Spleen (tissue), 11 donors: ENCODE measurements around the gene ENTPD2. TPM values are rescaled to one million over a fixed set of nuclear protein-coding genes. Genes with fewer than 3 reads are reported as not detected.
A peak's percentile ranks its signal among the peaks of the same experiment; 100 is the strongest.

Experiments used
- DNase-seq: peaks from one replicate; pipeline ENCODE4 v3.0.0-alpha.2; 2020
- H3K27ac ChIP-seq, 8 donors: fragments of 200-600 bp; sonication (generic) in 7 of 8; 1 replicate in 4 of 8; 2 replicates in 4 of 8; pipeline versions ENCODE4 v1.5.0 to v1.8.0; 2016 to 2021; ENCODE audit warnings: inconsistent platforms in 4 of 8, mild to moderate bottlenecking in 4 of 8, moderate library complexity in 1 of 8
- H3K27me3 ChIP-seq, 7 donors: fragments of 200-600 bp; sonication (generic) in 6 of 7; replicated peaks in 1 of 7; 1 replicate in 4 of 7; 2 replicates in 3 of 7; pipeline versions ENCODE4 v1.5.0 to v1.8.0; 2016 to 2021; ENCODE audit warnings: inconsistent platforms in 3 of 7, mild to moderate bottlenecking in 1 of 7
- H3K36me3 ChIP-seq, 6 donors: fragments of 200-600 bp; sonication (generic) in 5 of 6; 1 replicate in 4 of 6; 2 replicates in 2 of 6; pipeline versions ENCODE4 v1.5.0 to v1.8.0; 2016 to 2021; ENCODE audit warnings: inconsistent platforms in 2 of 6
- H3K4me1 ChIP-seq, 6 donors: fragments of 200-600 bp; sonication (generic) in 5 of 6; 1 replicate in 3 of 6; 2 replicates in 3 of 6; pipeline versions ENCODE4 v1.5.0 to v1.8.0; 2016 to 2021; ENCODE audit warnings: inconsistent platforms in 3 of 6
- H3K4me3 ChIP-seq, 8 donors: fragments of 200-600 bp; sonication (generic) in 7 of 8; 1 replicate in 4 of 8; 2 replicates in 4 of 8; pipeline versions ENCODE4 v1.5.0 to v1.8.0; 2016 to 2021; ENCODE audit warnings: inconsistent platforms in 4 of 8, mild to moderate bottlenecking in 4 of 8, moderate library complexity in 2 of 8
- H3K9me3 ChIP-seq, 8 donors: fragments of 200-600 bp; sonication (generic) in 7 of 8; 1 replicate in 4 of 8; 2 replicates in 4 of 8; pipeline versions ENCODE4 v1.5.0 to v1.8.0; 2016 to 2021; ENCODE audit warnings: inconsistent platforms in 4 of 8
- POLR2A ChIP-seq, 3 donors: fragments of 450-650 bp; IDR thresholded peaks; one replicate each; pipeline ENCODE4 v1.5.1; 2017; ENCODE audit warnings: antibody characterized with exemption in 3 of 3, mild to moderate bottlenecking in 1 of 3
- POLR2AphosphoS5 ChIP-seq, 3 donors: sonication (generic); formaldehyde crosslinking; IDR thresholded peaks; one replicate each; pipeline ENCODE4 v1.5.1; 2017; ENCODE audit warnings: antibody characterized with exemption in 3 of 3
- WGBS, 5 donors: extraction: QIAGEN DNeasy Blood & Tissue Kit in 3 of 5; methylation state at CpG; one replicate each; pipeline versions ENCODE4 v1.1.5 to v1.1.7; 2013 to 2018; 5-methylcytosine and 5-hydroxymethylcytosine counted together
- intact Hi-C: fragments of 100-400 bp; cut with DNase I; formaldehyde crosslinking; loops from one replicate; pipeline ENCODE4 v1.15.0; 2023; ENCODE audit warnings: low total_unique reads
- polyA plus RNA-seq, 3 donors: library from polyadenylated mRNA; stranded (reverse); fragments of 200-250 nt; gene quantifications; one replicate each; pipeline ENCODE4 v1.2.1, GENCODE V29; 2013
- total RNA-seq, 7 donors: library from RNA; depleted of rRNA in 3 of 7; stranded (reverse); fragments of >200 nt in 3 of 7; fragmentation: NEBNext Ultra II Directional in 4 of 7; extraction: Animal tissue kit (Norgen Biotek cat#: 25700) in 4 of 7; gene quantifications; one replicate each; pipeline versions ENCODE4 v1.1.0 to v1.2.1, GENCODE V29; 2016 to 2021
- TF ChIP-seq, protein P1 (sequence below), 11 experiments: fragments of 200-600 bp in 7 of 11; fragments of 450-650 bp in 4 of 11; sonication (generic) in 4 of 11; IDR thresholded peaks in 8 of 11; conservative IDR thresholded peaks in 3 of 11; 1 replicate in 7 of 11; 2 replicates in 4 of 11; pipeline versions ENCODE4 v1.4.0 to v1.8.0; 2016 to 2021; ENCODE audit warnings: antibody characterized with exemption in 11 of 11, inconsistent platforms in 4 of 11, mild to moderate bottlenecking in 1 of 11
- donor health status: healthy with polysubstance abuse.
- donor health status: DM: no; HTN: no; CAD: no; lungs with moderate emphysema.
- donor health status: DM: no; HTN: no; CAD: no.
- donor health status: Bipolar disorder and iron deficiency.
- donor health status: healthy.
- donor health status: DM: no; HTN: no; CAD: no.
- donor health status: DM: yes; HTN: yes; CAD: no.

The ENTPD2 gene
- total and polyA plus RNA-seq, 10 donors = 0.11 to 0.58 (median 0.36) TPM; not detected in 6

- peaks cover 0 to 8% (median 0%) of the 10 kb centered on the region in 7 donors for H3K27me3 ChIP-seq
- intact Hi-C loops = no loop called here
- H3K4me1 ChIP-seq = peaks cover 9 to 71% (median 27%) of the 10 kb centered on the region in 6 donors
- no peak for DNase-seq
- peaks cover 0 to 57% (median 44%) of the 10 kb centered on the region in 6 donors for H3K36me3 ChIP-seq
- no peak overlapping the region for H3K27ac ChIP-seq
- WGBS, 5 donors = 80 to 87% (median 85%) methylated on average over 24 to 51 of the region's 51 CpGs
- H3K4me3 ChIP-seq = peak overlapping the region in 7 of 8 donors; percentile 55 to 94 (median 68)
- no peaks in the 10 kb centered on the region for H3K9me3 ChIP-seq
- TF ChIP-seq POLR2A (IDR thresholded peaks at IDR 0.05) (no peak), POLR2AphosphoS5 (IDR thresholded peaks at IDR 0.05) (no peak)
- TF ChIP-seq, protein P1, sequence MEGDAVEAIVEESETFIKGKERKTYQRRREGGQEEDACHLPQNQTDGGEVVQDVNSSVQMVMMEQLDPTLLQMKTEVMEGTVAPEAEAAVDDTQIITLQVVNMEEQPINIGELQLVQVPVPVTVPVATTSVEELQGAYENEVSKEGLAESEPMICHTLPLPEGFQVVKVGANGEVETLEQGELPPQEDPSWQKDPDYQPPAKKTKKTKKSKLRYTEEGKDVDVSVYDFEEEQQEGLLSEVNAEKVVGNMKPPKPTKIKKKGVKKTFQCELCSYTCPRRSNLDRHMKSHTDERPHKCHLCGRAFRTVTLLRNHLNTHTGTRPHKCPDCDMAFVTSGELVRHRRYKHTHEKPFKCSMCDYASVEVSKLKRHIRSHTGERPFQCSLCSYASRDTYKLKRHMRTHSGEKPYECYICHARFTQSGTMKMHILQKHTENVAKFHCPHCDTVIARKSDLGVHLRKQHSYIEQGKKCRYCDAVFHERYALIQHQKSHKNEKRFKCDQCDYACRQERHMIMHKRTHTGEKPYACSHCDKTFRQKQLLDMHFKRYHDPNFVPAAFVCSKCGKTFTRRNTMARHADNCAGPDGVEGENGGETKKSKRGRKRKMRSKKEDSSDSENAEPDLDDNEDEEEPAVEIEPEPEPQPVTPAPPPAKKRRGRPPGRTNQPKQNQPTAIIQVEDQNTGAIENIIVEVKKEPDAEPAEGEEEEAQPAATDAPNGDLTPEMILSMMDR (IDR thresholded peaks at IDR 0.05 in 8 of 11, conservative IDR thresholded peaks at IDR 0.05 in 3 of 11) = no peak
These were observed 25.0 kb upstream of the ENTPD2 start for GRCh38 chr9:137078701-137079400.

DNA sequence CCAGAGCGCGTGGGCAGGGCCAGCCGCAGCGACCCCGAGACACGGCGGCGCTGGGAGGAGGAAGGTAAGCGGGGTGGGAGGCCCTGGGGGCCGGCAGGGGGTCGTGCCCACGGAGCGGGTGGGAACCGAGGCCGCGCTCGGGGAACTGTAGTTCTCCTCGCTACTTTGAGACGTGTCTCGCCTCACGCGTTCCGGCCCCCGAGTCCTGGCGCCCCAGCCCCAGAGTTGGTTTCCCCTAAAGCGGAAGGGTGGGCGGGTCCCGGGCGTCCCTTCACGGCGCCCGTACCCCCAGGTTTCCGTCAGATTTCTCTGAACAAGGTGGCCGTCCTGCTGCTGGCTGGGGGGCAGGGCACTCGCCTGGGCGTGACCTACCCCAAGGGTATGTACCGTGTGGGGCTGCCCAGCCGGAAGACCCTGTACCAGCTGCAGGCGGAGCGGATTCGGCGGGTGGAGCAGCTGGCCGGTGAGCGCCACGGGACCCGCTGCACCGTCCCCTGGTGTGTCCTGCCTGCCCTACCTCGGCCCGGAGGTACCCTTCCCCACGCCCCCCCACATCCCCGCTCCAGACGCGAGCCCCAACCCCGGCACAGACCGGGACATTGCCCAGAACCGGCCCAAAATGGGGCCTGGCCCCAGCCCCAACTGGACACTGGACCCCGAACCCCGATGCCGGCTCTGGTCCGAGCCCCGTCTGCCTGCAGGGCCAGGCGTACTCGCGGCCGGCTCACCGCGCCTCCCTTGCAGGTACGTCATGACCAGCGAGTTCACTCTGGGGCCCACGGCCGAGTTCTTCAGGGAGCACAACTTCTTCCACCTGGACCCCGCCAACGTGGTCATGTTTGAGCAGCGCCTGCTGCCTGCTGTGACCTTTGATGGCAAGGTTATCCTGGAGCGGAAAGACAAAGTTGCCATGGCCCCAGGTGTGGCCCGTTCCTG, 24.2 kb upstream of the ENTPD2 start:
- TF ChIP-seq, protein P1 (IDR thresholded peaks at IDR 0.05 in 8 of 11, conservative IDR thresholded peaks at IDR 0.05 in 3 of 11) = no peak
- TF ChIP-seq POLR2AphosphoS5 (IDR thresholded peaks at IDR 0.05) (peak; percentile 44 to 59 (median 54)), POLR2A (IDR thresholded peaks at IDR 0.05) (no peak)
- Histone ChIP-seq H3K27ac (peak overlapping the region in 7 of 8 donors; percentile 67 to 91 (median 77)), H3K4me3 (peak overlapping the region; percentile 55 to 94 (median 68)), H3K9me3 (no peaks in the 10 kb centered on the region), H3K4me1 (peaks cover 9 to 71% (median 26%) of the 10 kb centered on the region in 6 donors), H3K36me3 (peaks cover 0 to 48% (median 38%) of the 10 kb centered on the region in 6 donors), H3K27me3 (peaks cover 0 to 8% (median 0%) of the 10 kb centered on the region in 7 donors)
- intact Hi-C loops = no loop called here
- peak; percentile 92 for DNase-seq
- 0 to 31% (median 21%) methylated on average over 7 to 76 of the region's 76 CpGs for WGBS, 5 donors

GRCh38 chr9:137077010-137077747, 23.3 kb upstream of the ENTPD2 start, which contains the start of gene UAP1L1:
Gene UAP1L1 (plus strand): TSS chr9:137077517. CDS start chr9:137077533, 16 bp downstream.
- Histone ChIP-seq H3K4me1 (peaks cover 9 to 77% (median 26%) of the 10 kb centered on the region in 6 donors), H3K4me3 (peak within 1 kb of the TSS; percentile 55 to 94 (median 68)), H3K36me3 (peaks cover 0 to 40% (median 31%) of the 10 kb centered on the region in 6 donors), H3K9me3 (no peaks in the 10 kb centered on the region), H3K27me3 (peaks cover 0 to 8% (median 0%) of the 10 kb centered on the region in 7 donors), H3K27ac (peak within 1 kb of the TSS; percentile 48 to 91 (median 76))
- TF ChIP-seq, protein P1 (IDR thresholded peaks at IDR 0.05 in 8 of 11, conservative IDR thresholded peaks at IDR 0.05 in 3 of 11) = no peak
- peak; percentile 82 to 86 (median 82) for TF ChIP-seq POLR2AphosphoS5 (IDR thresholded peaks at IDR 0.05)
- TF ChIP-seq POLR2A (IDR thresholded peaks at IDR 0.05) = no peak
- peak; percentile 93 for DNase-seq
- WGBS, 5 donors = 1 to 3% (median 3%) methylated on average over 25 to 87 of the region's 87 CpGs
- intact Hi-C loops = no loop called here
